GM10847 (cell line): ENCODE data around the gene HIPK4.

Source experiments
- POLR2A ChIP-seq: IDR thresholded peaks from 2 replicates; pipeline ENCODE4 v1.6.1; 2011; ENCODE audit not compliant: insufficient read length; ENCODE audit errors: extremely low read depth

HIPK4 gene

DNA sequence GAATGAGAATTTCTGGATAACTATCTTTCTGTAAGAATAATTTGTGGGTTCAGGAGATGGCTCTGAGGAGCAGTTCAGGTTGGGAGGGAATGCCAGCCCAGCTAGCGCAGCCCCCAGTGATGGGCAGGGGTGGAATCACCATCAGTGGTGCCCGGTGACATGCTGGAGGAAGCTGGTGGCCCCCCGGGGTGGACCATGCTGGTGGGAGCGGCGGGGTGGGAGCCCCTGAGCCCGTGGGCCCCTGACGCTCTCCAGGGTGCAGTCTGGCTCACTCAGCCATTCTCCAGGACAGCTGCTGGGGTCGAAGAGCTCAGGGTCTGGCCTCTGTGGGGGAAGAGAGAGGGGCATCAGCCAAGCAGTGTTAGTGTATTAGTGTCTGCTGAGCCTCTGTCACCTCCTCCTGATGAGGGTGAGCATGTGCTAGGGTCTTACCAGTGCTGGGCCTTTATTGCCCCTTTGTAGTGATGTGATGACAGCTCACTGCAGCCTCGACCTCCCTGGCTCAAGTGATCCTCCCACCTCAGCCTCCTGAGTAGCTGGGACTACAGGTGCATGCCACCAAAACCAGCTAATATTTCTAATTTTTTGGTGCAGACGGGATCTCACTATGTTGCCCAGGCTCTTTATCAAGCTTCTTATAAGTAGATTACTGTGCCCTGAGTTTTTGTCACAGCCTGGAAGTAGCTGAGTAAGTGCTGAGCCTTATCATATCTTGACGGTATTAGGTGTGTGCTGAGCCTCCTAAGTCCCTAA, 10.4 kb downstream of the HIPK4 start:
- TF ChIP-seq POLR2A, result no peak

GRCh38 chr19:40378509-40378908, 11.5 kb downstream of the HIPK4 start:
- no peak for TF ChIP-seq POLR2A

GRCh38 chr19:40377876-40378385, 12.1 kb downstream of the HIPK4 start:
- TF ChIP-seq POLR2A, result no peak

- TF ChIP-seq POLR2A, result no peak
Observed at GRCh38 chr19:40376286-40376862, 13.6 kb downstream of the HIPK4 start.

- no peak for TF ChIP-seq POLR2A
Observed at GRCh38 chr19:40374084-40374483, 15.9 kb downstream of the HIPK4 start.

- TF ChIP-seq POLR2A, result no peak
Observed at GRCh38 chr19:40371802-40372122, 18.2 kb downstream of the HIPK4 start.

GRCh38 chr19:40370997-40371801, 18.8 kb downstream of the HIPK4 start:
- no peak for TF ChIP-seq POLR2A

DNA sequence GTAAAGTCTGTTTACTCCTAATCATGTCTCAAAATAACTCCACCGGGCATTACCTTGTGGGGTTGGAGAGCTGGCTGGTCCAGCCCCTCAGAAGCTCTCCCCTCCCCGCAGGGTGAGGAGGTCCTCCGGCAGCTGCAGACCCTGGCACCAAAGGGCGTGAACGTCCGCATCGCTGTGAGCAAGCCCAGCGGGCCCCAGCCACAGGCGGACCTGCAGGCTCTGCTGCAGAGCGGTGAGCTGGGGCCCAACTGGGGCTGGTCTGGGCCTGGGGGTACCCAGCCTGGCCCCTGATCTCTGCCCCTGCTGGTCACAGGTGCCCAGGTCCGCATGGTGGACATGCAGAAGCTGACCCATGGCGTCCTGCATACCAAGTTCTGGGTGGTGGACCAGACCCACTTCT, 20.2 kb downstream of the HIPK4 start:
- TF ChIP-seq POLR2A, result no peak

DNA sequence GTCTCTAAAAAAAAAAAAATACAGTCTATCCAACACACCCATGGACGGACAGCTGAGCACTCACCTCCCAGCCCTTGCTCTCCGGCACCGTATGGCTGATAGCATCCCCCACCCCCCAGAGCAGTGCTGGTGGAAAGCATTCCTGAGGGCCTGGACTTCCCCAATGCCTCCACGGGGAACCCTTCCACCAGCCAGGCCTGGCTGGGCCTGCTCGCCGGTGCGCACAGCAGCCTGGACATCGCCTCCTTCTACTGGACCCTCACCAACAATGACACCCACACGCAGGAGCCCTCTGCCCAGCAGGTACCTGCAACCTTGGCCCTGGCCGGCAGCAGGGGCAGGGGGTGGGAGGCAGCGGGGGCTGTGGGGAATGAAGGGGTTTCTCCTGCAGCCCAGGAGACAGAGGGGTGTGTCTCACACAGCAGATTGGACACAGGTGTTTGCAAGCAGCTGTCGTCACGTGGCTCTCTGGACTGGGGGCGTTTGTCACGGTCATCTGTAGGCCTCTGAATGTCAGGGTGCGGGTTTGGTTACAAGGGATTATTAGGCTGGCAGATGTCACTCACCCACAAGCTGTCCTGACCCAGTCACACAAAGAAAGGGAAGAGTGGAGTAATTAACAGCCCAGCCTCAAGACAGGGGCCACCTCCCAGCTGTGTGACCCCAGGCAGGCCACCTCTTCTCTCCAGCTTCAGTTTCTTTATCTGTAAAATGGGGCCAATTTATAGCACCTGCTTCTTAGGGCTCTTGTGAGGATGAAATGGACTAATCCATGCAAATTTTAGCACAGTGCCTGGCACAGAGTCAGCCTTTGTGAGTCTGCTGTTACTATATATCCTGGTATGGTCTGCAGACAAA, 22.2 kb downstream of the HIPK4 start:
- no peak for TF ChIP-seq POLR2A

GRCh38 chr19:40366697-40367561, 23.1 kb downstream of the HIPK4 start:
- no peak for TF ChIP-seq POLR2A

DNA sequence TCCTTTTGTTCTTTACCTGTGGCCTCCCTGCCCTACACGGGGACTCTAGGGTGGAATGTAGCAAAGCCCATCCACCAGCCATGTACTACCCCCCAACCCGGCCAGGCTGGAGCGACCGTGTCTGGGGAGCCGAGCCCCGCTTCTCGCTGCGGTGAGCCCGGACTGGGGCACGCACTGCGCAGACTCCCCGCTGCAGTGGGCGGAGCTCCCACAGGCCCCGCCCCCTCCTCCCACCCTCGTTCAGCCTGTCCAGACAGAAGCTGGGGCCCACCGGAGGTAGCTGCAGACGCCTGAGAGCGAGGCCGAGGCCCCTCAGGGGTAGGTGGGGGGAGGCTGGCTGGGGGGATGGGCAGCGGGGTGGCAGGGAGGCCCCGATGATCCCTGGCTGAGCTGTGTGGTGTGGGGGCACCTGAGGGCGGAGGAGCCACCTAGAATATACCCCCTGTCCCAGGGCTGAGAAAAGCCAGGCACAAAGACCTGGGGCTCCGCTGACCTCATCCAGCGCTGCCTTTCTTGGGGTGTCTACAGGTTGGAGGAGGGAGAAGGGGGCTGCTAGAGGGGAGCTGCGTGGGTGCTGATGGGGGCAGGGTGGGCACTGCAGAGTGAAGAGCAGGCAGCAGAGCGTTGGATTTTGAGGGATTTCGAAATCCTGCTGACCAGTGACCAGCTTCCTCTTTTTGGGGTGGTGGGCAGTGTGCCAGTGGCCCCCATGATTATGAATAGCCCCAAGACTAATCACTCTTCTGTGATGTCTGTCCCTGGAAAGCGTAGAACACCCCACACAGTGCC, 24.2 kb downstream of the HIPK4 start:
- TF ChIP-seq POLR2A, result peak; percentile 57

GRCh38 chr19:40365010-40365409, 25.0 kb downstream of the HIPK4 start:
- TF ChIP-seq POLR2A, result no peak

DNA sequence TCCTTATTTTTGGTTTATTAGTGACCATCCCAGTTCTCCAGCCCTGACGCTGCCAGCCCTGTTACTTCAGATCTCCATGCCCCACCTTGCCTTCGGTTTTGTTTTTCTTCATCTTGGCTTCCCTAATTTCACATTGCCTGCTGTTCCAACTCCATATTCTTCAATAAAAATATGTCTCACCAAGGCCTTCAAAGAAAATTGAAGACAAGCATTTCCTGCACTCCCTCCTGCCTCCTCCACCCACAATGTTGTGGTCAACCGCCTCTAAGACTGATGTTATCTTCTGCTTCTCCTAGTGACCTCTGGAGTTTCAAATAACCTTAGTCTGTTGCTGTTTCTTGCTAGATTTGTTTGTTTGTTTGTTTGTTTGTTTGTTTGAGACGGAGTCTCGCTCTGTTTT, 26.9 kb downstream of the HIPK4 start:
- no peak for TF ChIP-seq POLR2A

- no peak for TF ChIP-seq POLR2A
Observed at GRCh38 chr19:40362160-40362559, 27.8 kb downstream of the HIPK4 start.

DNA sequence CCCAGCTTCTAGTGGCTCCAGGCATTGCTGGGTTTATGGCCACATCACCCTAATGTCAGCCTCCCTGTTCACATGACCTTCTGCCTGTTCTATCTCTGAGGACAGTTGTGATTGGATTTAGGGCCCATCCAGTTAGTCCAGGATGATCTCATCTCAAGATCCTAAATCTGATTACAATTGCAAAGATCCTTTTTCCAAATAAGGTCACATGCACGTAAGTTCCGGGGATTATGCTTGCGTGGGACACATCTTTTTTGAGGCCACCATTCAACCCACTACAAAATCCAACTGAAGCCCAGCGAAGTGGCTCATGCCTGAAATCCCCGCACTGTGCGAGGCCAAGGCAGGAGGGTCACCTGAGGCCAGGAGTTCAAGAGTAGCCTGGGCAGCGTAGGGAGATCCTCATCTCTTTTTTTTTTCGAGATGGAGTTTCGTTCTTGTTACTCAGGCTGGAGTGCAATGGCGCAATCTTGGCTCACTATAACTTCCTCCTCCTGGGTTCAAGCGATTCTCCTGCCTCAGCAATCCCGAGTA, 29.2 kb downstream of the HIPK4 start:
- no peak for TF ChIP-seq POLR2A
